GM12878 (cell line): ENCODE results near the gene PDXP. TPM values are rescaled to one million over a fixed set of nuclear protein-coding genes. Genes with fewer than 3 reads are reported as not detected.

ENCODE experiments used
- ATAC-seq: fragments of 200-7000 bp; cut with Tn5 transposase; 3 replicates; pipeline ENCODE4 v1.9.1; 2020; ENCODE audit warnings: mild to moderate bottlenecking, moderate library complexity
- BruUV-seq: library from RNA; stranded (reverse); fragments of 400-500 nt; replicated peaks from 2 replicates; lab custom pipeline; 2021; lab: Mats Ljungman, UMichigan
- CTCF ChIA-PET: fragments of 300-600 bp; sonication (Branson Sonifier 250); formaldehyde crosslinking; extraction: SDS; loops from one replicate; lab custom pipeline; 2021; ENCODE audit warnings: inconsistent platforms; lab: Yijun Ruan, JAX
- POLR2A ChIA-PET: fragments of 350-600 bp; formaldehyde crosslinking; extraction: SDS; loops from one replicate; lab custom pipeline; 2021; ENCODE audit warnings: inconsistent platforms; lab: Charles Lee
- RAD21 ChIA-PET: fragments of 300-600 bp; sonication (Branson Sonifier 250); formaldehyde crosslinking; loops from one replicate; lab custom pipeline; 2023; ENCODE audit warnings: antibody characterized with exemption; ENCODE audit not compliant: unreplicated experiment; lab: Charles Lee
- SMC1A ChIA-PET: fragments of 300-600 bp; sonication (Branson Sonifier 250); formaldehyde crosslinking; loops from one replicate; lab custom pipeline; 2023; ENCODE audit not compliant: unreplicated experiment, uncharacterized antibody; lab: Charles Lee
- DNase-seq: peaks from one replicate; pipeline ENCODE4 v3.0.0-alpha.2; 2011; ENCODE audit warnings: low read depth, low spot score
- FAIRE-seq: peaks from 3 replicates; lab custom pipeline; 2011; peaks lifted over from hg19 to GRCh38; lab: Jason Lieb, UNC
- H2AFZ ChIP-seq: 2 replicates; pipeline ENCODE4 v1.6.0; 2011; ENCODE audit warnings: low read depth, low read length, control low read depth; ENCODE audit not compliant: control insufficient read depth
- H3K27ac ChIP-seq: 2 replicates; pipeline ENCODE4 v1.5.1; 2011; ENCODE audit warnings: control low read depth; ENCODE audit not compliant: control insufficient read depth, insufficient read depth
- H3K27me3 ChIP-seq, 2 experiments: replicated peaks in 1 of 2; 2 replicates each; pipeline versions ENCODE4 v1.6.0 to v1.6.1; 2011; ENCODE audit warnings: low read length in 1 of 2; ENCODE audit not compliant: control insufficient read depth in 2 of 2, insufficient read depth in 2 of 2
- H3K36me3 ChIP-seq, 2 experiments: 2 replicates each; pipeline ENCODE4 v1.5.1; 2011; ENCODE audit warnings: low read length in 1 of 2; ENCODE audit not compliant: control insufficient read depth in 2 of 2, insufficient read depth in 2 of 2
- H3K4me1 ChIP-seq: 2 replicates; pipeline ENCODE4 v1.6.1; 2011; ENCODE audit warnings: mild to moderate bottlenecking, low read length, moderate library complexity, mixed read lengths; ENCODE audit not compliant: control insufficient read depth, insufficient read depth
- H3K4me2 ChIP-seq: 2 replicates; pipeline ENCODE4 v1.6.0; 2011; ENCODE audit warnings: control low read depth; ENCODE audit not compliant: control insufficient read depth, insufficient read depth
- H3K4me3 ChIP-seq: fragments of 200-600 bp; sonication (generic); 2 replicates; pipeline ENCODE4 v1.5.1; 2016
- H3K79me2 ChIP-seq: 2 replicates; pipeline ENCODE4 v1.6.0; 2011; ENCODE audit warnings: low read length; ENCODE audit not compliant: control insufficient read depth, insufficient read depth
- H3K9ac ChIP-seq: 2 replicates; pipeline ENCODE4 v1.8.0; 2011; ENCODE audit warnings: low read length, control low read depth, mixed read lengths; ENCODE audit not compliant: control insufficient read depth, insufficient read depth
- H3K9me3 ChIP-seq: replicated peaks from 3 replicates; pipeline ENCODE4 v1.5.1; 2011; ENCODE audit warnings: mild to moderate bottlenecking, low read length; ENCODE audit not compliant: control insufficient read depth, insufficient read depth
- H4K20me1 ChIP-seq: 2 replicates; pipeline ENCODE4 v1.6.0; 2011; ENCODE audit not compliant: control insufficient read depth, insufficient read depth
- BCL11A ChIP-seq: IDR thresholded peaks from 2 replicates; pipeline ENCODE4 v1.6.1; 2011; ENCODE audit warnings: low read depth, low read length
- EGR1 ChIP-seq, 2 experiments: IDR thresholded peaks; 1 replicate in 1 of 2; 2 replicates in 1 of 2; pipeline ENCODE4 v1.6.1; 2011 to 2012; ENCODE audit warnings: low read depth in 2 of 2, low read length in 2 of 2, borderline replicate concordance in 1 of 2, mild to moderate bottlenecking in 1 of 2, moderate library complexity in 1 of 2
- FOXM1 ChIP-seq: IDR thresholded peaks from 2 replicates; pipeline ENCODE4 v1.6.1; 2012; ENCODE audit warnings: low read depth, mild to moderate bottlenecking, inconsistent platforms, low read length, moderate library complexity
- JUNB ChIP-seq: IDR thresholded peaks from 2 replicates; pipeline ENCODE4 v1.6.1; 2016; ENCODE audit warnings: antibody characterized with exemption, mild to moderate bottlenecking
- KAT2A ChIP-seq: conservative IDR thresholded peaks from 2 replicates; pipeline ENCODE4 v1.6.1; 2011; ENCODE audit warnings: low read depth, low read length; ENCODE audit not compliant: control insufficient read depth
- MYB ChIP-seq: fragments of 150-350 bp; IDR thresholded peaks from 2 replicates; pipeline ENCODE4 v1.6.1; 2014; ENCODE audit warnings: mild to moderate bottlenecking, low read depth, low read length, borderline replicate concordance
- MYC ChIP-seq: IDR thresholded peaks from 2 replicates; pipeline ENCODE4 v1.6.1; 2011; ENCODE audit warnings: mild to moderate bottlenecking, low read length, moderate library complexity, inconsistent platforms; ENCODE audit not compliant: insufficient read depth, insufficient replicate concordance, insufficient read length, severe bottlenecking
- PAX8 ChIP-seq: fragments of 450-650 bp; IDR thresholded peaks from 2 replicates; pipeline ENCODE4 v1.6.1; 2017; ENCODE audit warnings: mild to moderate bottlenecking, moderate library complexity
- POLR2A ChIP-seq: IDR thresholded peaks from 2 replicates; pipeline ENCODE4 v1.6.1; 2011; ENCODE audit warnings: low read depth, mild to moderate bottlenecking, low read length
- POLR2AphosphoS2 ChIP-seq: IDR thresholded peaks from 2 replicates; pipeline ENCODE4 v1.6.1; 2011; ENCODE audit warnings: low read depth, mild to moderate bottlenecking, low read length, improper control_type of control experiment, moderate library complexity
- POLR2AphosphoS5 ChIP-seq: IDR thresholded peaks from 2 replicates; pipeline ENCODE4 v1.6.1; 2011; ENCODE audit warnings: mild to moderate bottlenecking, low read length, inconsistent platforms
- RAD21 ChIP-seq: IDR thresholded peaks from 2 replicates; pipeline ENCODE4 v1.6.1; 2011; ENCODE audit warnings: mild to moderate bottlenecking, low read depth, low read length, moderate library complexity; ENCODE audit not compliant: insufficient read depth
- SMAD5 ChIP-seq: IDR thresholded peaks from 2 replicates; pipeline ENCODE4 v1.6.1; 2016; ENCODE audit warnings: antibody characterized with exemption, low read depth
- SMARCA5 ChIP-seq: fragments of 450-650 bp; IDR thresholded peaks from 2 replicates; pipeline ENCODE4 v1.6.1; 2017; ENCODE audit warnings: mild to moderate bottlenecking
- SPI1 ChIP-seq: IDR thresholded peaks from 2 replicates; pipeline ENCODE4 v1.6.1; 2011; ENCODE audit warnings: low read depth, mild to moderate bottlenecking, low read length, moderate library complexity, borderline replicate concordance; ENCODE audit not compliant: insufficient read depth
- TARDBP ChIP-seq: IDR thresholded peaks from 2 replicates; pipeline ENCODE4 v1.6.1; 2016; ENCODE audit warnings: borderline replicate concordance
- USF2 ChIP-seq: IDR thresholded peaks from 2 replicates; pipeline ENCODE4 v1.6.1; 2011; ENCODE audit warnings: low read depth, low read length, improper control_type of control experiment, borderline replicate concordance
- YY1 ChIP-seq: IDR thresholded peaks from 2 replicates; pipeline ENCODE4 v1.6.1; 2011; ENCODE audit warnings: low read depth, mild to moderate bottlenecking, low read length
- WGBS: methylation state at CpG from one replicate; pipeline ENCODE4 v1.1.6; 2016; ENCODE audit warnings: low lambda C conversion rate; ENCODE audit not compliant: insufficient replicate concordance, insufficient coverage; ENCODE audit errors: missing lambda C conversion rate; 5-methylcytosine and 5-hydroxymethylcytosine counted together
- in situ Hi-C: fragments of 300-500 bp; cut with MboI; formaldehyde crosslinking; loops from 9 replicates; pipeline ENCODE4 v1.14.3; 2018; ENCODE audit warnings: mixed read lengths
- intact Hi-C: fragments of 100-400 bp; cut with micrococcal nuclease; formaldehyde crosslinking; loops from one replicate; pipeline ENCODE4 v1.14.2; 2022; ENCODE audit not compliant: unreplicated experiment
- polyA plus RNA-seq, 11 experiments: library from polyadenylated mRNA; depleted of rRNA in 4 of 11; unstranded in 6 of 11; stranded (reverse) in 5 of 11; fragments of >200 nt; fragmentation: Nextera tagmentation in 4 of 11; fragmentation: Illumina TruSeq in 1 of 11; extraction: Ambion mirVana in 4 of 11; extraction: Trizol in 1 of 11; gene quantifications; 1 replicate in 1 of 11; 2 replicates in 10 of 11; pipeline versions ENCODE4 v1.2.1 to v1.2.3, GENCODE V29; 2011 to 2016; ENCODE audit warnings: inconsistent platforms in 2 of 11, missing spikeins in 2 of 11, low read depth in 1 of 11
- total RNA-seq, 4 experiments: library from RNA; depleted of rRNA in 3 of 4; stranded (reverse); fragments of >200 nt in 3 of 4; fragmentation: Illumina TruSeq in 1 of 4; extraction: Trizol in 1 of 4; gene quantifications; 2 replicates each; pipeline versions ENCODE4 v1.2.1 to v1.2.3, GENCODE V29; 2013 to 2021
- TF ChIP-seq, protein P1 (sequence below): fragments of 450-650 bp; IDR thresholded peaks from 2 replicates; pipeline ENCODE4 v1.6.1; 2018; ENCODE audit warnings: mild to moderate bottlenecking, low read depth, moderate library complexity; ENCODE audit not compliant: partially characterized antibody

The PDXP gene
- total and polyA plus RNA-seq, 10 of the 15 experiments (the other 5 are each of a cell fraction or from before 2014, with no cell fraction given), result 4.4 to 56.7 (median 34.6) TPM

GRCh38 chr22:37634417-37634924 lies 24.1 kb upstream of the PDXP start:
- peaks cover 1% of the 10 kb centered on the region for H3K79me2 ChIP-seq
- DNase-seq (no peak), ATAC-seq (peak; percentile 23), FAIRE-seq (peak; percentile 78)
- ChIA-PET SMC1A (interaction anchor here (0.8 to 5.9 kb wide), 9 partner anchors 8 to 46 kb away, joined by 3 to 33 read pairs (median 15); partner anchors contain the start of genes GGA1, LGALS1 and PDXP), CTCF (interaction anchor here (0.6 to 15.9 kb wide), 10 partner anchors 9 to 272 kb away, joined by 3 to 396 read pairs (median 11); partner anchors contain the start of genes GGA1, LGALS1, NOL12 and PDXP), RAD21 (interaction anchor here (0.8 to 4.0 kb wide), 13 partner anchors 8 to 262 kb away, joined by 3 to 47 read pairs (median 7); partner anchors contain the start of genes GGA1, LGALS1, NOL12 and PDXP), POLR2A (interaction anchor here (1.1 to 8.2 kb wide), 11 partner anchors 9 to 173 kb away, joined by 3 to 67 read pairs (median 9); partner anchors contain the start of genes GCAT, GGA1, LGALS1 and PDXP)
- in situ Hi-C loops (no loop called here), intact Hi-C loops (no loop called here)
- H3K4me3 ChIP-seq, result peak overlapping the region; percentile 57; the same call in 1 of the 2 replicates
- TSS peak; percentile 24 for BruUV-seq
- peaks cover 0 to 6% of the 10 kb centered on the region in 2 experiments; a peak in 2 of 4 replicates for H3K36me3 ChIP-seq
- WGBS, result 28% methylated on average over 8 of the region's 8 CpGs
- peak overlapping the region; percentile 92 for H3K27ac ChIP-seq
- no peaks in the 10 kb centered on the region for H3K9me3 ChIP-seq
- H3K27me3 ChIP-seq, result no peaks in the 10 kb centered on the region
- H2AFZ ChIP-seq, result peak overlapping the region; percentile 5; the same call in 1 of the 2 replicates
- no peaks in the 10 kb centered on the region for H4K20me1 ChIP-seq
- peaks cover 72% of the 10 kb centered on the region for H3K4me1 ChIP-seq
- peak overlapping the region; percentile 87 for H3K4me2 ChIP-seq
- peak overlapping the region; percentile 78 for H3K9ac ChIP-seq
- TF ChIP-seq SMARCA5, result no peak
- TF ChIP-seq EGR1 (IDR thresholded peaks at IDR 0.05; ENCODE audit: borderline replicate concordance in 1 of 2, low read depth in 2 of 2, low read length in 2 of 2), result no peak
- no peak for TF ChIP-seq PAX8
- TF ChIP-seq FOXM1, result no peak
- TF ChIP-seq RAD21, result peak; percentile 50
- TF ChIP-seq POLR2A, result peak; percentile 52; the same call in 1 of the 2 replicates
- TF ChIP-seq POLR2AphosphoS5, result peak; percentile 32
- no peak for TF ChIP-seq KAT2A
- no peak for TF ChIP-seq BCL11A
- no peak for TF ChIP-seq POLR2AphosphoS2
- peak; percentile 8; the same call in 1 of the 2 replicates for TF ChIP-seq SPI1
- no peak for TF ChIP-seq SMAD5
- no peak for TF ChIP-seq MYC
- TF ChIP-seq YY1, result peak; percentile 46; the same call in 1 of the 2 replicates
- no peak for TF ChIP-seq JUNB
- TF ChIP-seq USF2, result no peak
- TF ChIP-seq, protein P1, sequence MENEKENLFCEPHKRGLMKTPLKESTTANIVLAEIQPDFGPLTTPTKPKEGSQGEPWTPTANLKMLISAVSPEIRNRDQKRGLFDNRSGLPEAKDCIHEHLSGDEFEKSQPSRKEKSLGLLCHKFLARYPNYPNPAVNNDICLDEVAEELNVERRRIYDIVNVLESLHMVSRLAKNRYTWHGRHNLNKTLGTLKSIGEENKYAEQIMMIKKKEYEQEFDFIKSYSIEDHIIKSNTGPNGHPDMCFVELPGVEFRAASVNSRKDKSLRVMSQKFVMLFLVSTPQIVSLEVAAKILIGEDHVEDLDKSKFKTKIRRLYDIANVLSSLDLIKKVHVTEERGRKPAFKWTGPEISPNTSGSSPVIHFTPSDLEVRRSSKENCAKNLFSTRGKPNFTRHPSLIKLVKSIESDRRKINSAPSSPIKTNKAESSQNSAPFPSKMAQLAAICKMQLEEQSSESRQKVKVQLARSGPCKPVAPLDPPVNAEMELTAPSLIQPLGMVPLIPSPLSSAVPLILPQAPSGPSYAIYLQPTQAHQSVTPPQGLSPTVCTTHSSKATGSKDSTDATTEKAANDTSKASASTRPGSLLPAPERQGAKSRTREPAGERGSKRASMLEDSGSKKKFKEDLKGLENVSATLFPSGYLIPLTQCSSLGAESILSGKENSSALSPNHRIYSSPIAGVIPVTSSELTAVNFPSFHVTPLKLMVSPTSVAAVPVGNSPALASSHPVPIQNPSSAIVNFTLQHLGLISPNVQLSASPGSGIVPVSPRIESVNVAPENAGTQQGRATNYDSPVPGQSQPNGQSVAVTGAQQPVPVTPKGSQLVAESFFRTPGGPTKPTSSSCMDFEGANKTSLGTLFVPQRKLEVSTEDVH, result no peak
- TF ChIP-seq MYB, result no peak
- TF ChIP-seq TARDBP, result no peak
